ENCODE results near the gene GFPT1.
A peak's percentile ranks its signal among the peaks of the same experiment; 100 is the strongest.

GFPT1 gene

DNA sequence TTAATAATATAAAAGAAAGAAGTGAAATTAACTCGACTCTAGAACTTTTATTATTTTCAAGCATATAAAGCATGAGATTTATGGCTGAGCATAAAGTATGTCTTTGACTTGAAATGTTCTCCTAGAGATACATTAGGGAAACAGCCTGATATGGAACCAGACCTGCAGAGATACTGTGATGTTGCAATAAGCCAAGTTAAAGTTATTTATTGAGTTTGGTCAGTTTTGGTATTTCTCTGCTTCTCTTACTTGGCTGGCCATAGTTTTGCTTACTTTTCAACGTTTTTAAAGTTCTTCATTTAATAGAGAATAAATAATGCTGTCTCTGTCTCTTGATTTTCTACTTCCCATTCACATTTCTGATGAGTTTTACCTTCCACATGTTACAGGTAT lies 76.0 kb downstream of the GFPT1 start:
- DNase-seq, result peak; percentile 38

GRCh38 chr2:69310111-69311023 lies 76.7 kb downstream of the GFPT1 start:
- DNase-seq, result no peak

DNA sequence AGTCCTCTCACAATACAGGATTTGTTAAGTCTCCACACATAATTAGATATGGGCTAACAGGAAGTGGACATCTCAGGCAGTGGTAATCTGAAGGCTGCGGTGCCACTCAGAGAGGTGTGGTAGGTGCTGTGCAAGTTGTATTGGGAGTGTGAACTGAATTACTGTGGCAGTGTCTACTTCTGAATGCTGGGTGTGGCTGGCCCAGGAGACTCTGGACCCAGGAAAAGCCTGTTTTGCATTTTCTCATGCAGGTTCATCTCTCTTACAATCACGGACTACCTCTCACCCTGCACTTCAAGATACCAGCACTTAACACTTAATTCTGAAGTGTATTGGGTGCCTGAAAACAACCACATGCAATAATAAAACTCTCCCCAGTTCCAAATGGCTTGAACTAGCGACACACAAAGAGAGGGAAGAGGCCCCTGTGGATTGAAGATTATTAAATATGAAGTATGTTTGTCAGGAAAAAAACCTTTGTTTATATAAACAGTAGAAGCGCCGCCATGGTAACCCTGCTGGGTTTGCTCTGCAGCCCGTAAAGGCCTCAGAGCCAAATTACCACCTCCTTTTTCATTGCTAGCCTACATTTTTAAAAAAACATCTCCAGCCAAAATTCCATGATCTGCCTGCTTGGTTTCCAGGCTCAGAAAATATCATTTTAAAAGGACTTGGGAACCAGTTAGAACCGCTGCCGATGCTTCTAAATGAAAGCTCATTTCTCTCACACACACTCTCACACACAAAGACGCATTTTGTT lies 77.5 kb downstream of the GFPT1 start:
- peak; percentile 17 for DNase-seq

DNA sequence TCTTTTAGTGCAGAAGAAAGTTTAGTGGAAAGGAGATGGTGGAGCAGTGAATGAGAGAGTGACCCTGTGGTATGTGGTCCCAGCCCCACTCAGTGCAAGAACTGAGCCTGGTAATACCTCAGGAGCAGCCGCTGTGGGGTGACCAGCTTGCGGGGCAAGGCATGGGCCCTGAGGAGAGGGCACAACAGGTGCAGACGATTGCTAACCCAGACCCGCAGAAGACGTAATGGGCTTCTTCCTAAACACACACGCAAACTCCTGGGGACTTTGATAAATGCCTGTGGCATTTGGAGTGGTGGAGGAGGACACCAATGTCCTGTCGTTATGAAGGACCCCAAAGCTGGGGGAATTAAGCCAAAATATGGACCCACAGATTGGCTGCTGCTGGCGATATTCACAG lies 78.7 kb downstream of the GFPT1 start:
- DNase-seq, result no peak

DNA sequence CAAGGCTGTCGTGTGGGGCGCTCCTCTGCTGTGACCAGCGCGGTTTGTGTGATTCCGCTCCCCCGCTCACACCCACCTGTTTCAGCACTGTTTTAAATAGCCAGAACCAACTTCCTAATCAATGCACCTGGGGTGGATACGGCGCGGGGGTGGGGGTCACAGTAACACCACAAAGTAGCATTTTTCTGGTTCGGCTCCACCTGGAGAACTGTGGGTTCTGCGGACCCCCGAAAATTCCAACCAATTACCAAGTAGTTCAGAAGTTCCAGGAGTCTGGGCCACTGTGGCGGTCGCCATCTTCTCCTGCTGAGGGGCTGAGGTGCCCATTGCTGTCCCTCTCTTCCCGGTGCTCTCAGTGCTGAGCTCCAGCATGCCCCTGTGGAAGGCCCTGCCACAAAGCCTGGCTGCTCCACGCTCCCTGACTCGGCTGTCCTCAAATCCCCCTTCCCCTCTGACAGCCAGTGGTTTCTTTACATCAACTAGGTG lies 79.4 kb downstream of the GFPT1 start:
- no peak for DNase-seq

GRCh38 chr2:69306822-69307578 lies 80.0 kb downstream of the GFPT1 start:
- DNase-seq, result peak; percentile 62

GRCh38 chr2:69306393-69306821 lies 80.6 kb downstream of the GFPT1 start:
- DNase-seq, result no peak

- DNase-seq, result no peak
Observed at GRCh38 chr2:69305712-69306392, 81.2 kb downstream of the GFPT1 start.

- DNase-seq, result no peak
Observed at GRCh38 chr2:69305166-69305565, 81.9 kb downstream of the GFPT1 start.

DNA sequence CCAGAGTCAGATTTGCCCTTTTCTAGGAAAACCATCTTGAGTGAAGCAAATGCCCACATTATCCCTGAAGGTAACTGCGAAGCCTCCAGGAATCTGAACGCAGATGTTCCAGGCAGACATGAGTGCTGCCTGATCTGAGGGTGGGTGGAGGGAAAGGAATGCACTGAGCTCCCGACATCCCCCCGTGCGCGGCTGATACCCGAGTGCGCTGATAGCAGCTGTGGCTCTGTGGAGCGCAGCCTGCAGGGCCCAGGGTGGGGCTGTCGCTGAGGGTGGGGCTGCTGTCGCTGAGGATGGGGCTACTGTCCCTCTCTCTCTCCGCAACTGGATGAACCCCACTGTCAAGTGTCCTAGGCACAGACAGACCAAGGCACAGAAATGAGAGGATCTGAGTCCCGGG lies 82.4 kb downstream of the GFPT1 start:
- no peak for DNase-seq

DNA sequence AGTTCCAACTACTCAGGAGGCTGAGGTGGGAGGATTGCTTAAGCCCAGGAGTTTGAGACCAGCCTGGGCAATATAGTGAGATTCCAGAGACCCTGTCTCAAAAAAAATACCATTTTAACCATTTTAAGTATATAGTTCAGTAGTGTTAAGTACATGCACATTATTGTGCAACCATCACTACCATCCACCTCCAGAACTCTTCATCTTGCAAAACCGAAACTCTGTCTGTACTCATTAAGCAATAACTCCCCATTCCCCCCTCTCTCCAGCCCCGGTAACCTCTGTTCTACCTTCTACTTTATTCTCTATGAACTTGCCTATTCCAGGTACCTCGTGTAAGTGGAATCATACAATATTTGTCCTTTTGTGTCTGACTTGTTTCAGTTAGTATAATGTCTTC lies 86.4 kb downstream of the GFPT1 start:
- DNase-seq, result peak; percentile 72

DNA sequence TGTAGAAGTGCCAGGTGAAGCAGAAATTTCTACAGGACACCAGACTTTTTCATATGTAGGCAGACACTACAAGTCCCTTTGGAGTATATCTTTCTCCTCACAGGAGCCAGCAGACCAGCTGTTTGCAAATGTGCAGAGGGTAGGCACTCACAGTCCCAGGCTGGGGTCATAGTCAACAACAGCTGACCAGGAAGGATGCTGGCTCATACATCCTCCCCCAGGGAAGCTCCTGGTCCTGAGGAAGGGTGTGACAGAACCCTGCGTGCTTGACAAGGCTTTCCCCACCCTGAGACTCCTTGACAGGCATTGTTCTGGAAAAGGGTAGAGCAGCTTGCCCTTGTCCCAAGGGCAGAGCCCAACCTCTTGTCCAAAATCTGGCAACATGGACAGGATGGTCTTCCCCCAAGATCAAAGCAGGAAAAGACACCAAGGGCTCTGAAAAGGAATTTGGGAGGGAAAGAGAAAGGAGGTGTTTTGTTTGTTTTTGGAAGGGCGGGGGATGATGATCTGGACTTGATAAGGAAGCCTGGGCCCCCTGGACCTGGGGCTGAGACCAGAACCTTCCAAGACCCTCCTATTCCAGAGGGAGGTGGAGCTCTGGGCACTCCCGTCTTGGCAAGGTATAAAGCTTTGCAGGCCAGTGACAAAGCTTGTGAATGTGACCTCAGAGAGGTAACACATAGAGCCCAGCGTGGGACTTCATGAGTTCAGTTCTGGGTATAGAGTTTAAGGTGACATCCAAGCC lies 87.1 kb downstream of the GFPT1 start:
- DNase-seq, result no peak

DNA sequence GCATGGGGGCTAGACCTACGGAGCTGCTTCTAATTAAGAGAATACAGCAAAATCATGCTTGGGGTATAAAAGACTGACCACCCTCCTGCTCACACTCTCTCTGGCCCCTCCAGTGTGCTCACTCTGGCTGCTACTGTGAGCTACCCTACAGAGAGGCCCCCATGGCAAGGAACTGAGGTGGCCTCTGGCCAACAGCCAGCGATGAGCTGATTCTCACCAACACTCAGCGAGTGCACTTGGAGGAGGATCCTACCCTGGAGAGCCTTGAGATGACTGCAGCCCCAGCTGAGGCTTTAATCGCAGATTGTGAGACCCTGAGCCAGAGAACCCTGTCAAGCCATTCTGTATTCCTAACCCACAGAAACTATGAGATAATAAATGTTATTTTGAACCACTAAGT lies 88.2 kb downstream of the GFPT1 start:
- DNase-seq, result no peak

DNA sequence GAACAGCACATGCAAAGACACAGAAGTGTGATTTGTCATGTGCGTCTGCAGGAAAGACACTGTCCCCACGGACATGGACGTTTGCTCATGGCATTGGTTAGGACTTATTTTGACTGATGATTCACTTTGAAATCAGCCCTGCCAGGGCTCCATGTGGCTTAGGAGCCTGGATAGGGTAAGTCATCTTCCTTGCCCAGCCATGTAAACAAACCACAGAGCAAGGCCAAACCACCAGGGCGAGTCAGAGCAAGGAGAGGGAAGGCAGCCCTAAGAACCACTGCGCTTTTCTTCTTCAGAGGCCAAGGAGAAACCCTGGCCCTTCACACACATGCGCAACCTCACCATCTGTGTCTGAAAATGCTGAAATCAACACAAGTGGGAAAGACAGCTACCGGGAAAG lies 88.8 kb downstream of the GFPT1 start:
- peak; percentile 94 for DNase-seq

DNA sequence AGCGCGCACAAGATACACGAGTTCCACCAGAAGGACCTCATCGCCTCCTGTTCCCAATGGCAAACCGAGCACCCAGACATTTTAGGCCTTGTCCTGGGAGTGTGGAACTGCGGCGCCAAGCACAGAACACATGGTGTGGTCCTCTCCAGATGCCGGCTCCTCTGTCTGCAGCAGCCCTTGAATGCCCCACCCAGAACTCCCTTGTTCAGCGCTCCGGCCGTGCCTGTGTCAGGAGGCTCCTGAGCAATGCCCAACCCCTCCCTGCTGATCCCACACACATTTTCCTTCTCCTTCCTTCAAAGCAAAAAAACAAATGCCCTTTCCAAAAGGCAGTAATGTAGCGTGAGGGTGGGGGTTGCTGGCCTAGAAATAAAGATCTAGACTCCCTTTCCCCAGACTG lies 89.8 kb downstream of the GFPT1 start:
- no peak for DNase-seq

DNA sequence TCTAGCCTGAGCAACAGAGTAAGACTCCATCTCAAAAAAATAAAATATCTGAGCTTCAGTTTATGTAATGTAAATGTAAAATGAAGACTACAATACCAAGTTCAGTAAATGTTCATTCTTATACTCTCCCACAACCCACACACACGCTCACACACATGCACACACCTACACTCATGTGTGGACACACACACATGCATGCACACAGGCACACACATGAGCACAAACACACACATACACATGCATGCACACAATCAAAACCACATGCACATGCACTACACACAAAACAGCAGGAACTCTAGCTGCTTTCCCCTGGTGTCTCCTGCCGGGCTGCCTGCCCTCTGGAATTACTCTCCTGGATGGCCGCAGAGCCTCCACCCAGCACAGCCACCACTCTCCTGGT lies 90.6 kb downstream of the GFPT1 start:
- DNase-seq, result no peak

DNA sequence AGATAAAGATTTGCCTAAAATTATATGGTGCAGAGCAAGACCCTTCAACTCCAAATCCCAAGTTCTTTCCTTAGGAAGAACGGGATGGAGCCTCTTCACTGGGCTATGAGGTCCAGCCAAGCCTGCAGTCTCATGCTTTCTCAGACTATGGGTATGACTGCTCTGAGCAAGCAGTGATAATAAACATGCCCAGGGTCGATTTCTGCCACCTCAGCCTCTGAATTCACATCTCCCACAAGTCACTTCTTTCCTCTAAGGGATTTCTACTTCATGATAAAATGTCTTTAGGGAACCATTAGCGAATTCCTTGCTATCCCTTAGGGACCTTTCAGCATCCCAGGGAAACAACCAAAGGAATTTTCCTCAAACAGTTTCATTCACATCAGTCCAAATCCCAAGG lies 94.8 kb downstream of the GFPT1 start:
- no peak for DNase-seq

GRCh38 chr2:69291721-69292120 lies 95.3 kb downstream of the GFPT1 start:
- no peak for DNase-seq

GRCh38 chr2:69291004-69291650 lies 95.9 kb downstream of the GFPT1 start:
- no peak for DNase-seq

DNA sequence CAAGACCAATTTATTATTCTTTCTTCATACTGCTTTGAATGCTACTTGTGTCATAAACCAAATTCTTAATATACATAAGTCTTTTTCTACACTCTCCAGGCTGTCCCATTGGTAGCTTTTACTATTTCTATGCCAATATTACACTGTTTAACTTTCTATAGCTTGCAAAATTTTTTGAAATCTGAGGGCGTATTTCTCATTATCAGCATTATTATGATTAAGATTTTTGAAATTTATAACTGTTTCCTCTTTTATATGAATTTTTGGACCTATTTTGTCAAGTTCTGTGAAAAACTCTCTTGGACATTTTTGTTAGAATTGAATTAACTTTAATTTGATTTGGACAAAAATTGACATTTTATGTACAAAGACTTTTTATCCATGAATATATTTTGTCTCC lies 98.6 kb downstream of the GFPT1 start:
- no peak for DNase-seq

GRCh38 chr2:69287544-69287943 lies 99.5 kb downstream of the GFPT1 start:
- no peak for DNase-seq
